Raji (cell line): ENCODE results near the gene SNAP25.

Experiments used
- POLR2A ChIP-seq: IDR thresholded peaks from 2 replicates; pipeline ENCODE4 v1.6.1; 2011; ENCODE audit warnings: low read depth, low read length, control low read depth; ENCODE audit not compliant: insufficient read depth

SNAP25 gene

DNA sequence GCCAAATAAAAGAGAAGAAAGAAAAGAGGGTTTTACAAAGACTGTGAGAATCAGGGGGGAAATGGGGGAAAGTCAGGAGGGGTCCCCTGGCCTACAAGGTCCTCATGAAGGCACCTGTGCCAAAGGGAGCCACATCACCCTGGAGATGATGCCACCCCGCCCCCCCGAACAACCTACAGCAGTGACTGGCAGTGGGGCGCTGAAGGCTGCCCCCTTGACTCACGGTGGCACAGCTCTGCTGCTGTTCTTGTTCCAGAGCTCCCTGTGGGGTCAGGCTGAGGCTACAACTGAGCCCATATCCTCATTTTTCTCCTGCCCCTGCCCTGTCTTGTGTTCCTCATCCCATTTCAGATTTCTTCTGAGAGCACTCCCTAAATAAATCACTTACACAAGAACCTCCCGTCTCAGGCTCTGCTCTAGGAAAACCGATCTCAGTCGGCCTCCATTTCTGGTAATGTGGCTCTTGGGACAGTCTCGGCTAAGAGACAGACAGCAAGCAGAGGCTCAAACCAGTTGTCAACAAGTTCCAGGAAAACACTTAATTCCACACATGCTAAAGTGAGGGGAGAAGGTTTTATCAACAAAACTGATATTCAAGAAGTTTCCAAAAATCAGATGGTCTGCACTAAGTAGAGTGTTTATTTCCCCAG, 105.7 kb downstream of the SNAP25 start:
- TF ChIP-seq POLR2A, result no peak

DNA sequence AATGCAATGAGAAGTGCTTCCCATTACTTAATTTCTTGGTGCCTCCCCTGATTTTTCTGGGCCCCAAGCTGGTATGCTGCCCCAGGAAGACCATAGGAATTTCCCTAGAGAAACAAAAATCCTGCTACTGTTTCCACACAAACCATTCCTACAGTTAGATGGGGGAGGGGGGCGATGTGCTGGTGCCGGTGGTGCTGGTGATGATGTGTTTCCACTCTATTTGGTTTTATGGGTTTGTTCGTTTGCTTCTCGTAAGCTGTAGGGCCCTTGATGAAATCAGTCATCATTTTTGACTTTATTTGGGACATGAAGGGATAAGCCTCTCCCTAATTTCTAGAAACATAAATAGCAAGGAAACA, 110.2 kb downstream of the SNAP25 start:
- no peak for TF ChIP-seq POLR2A

DNA sequence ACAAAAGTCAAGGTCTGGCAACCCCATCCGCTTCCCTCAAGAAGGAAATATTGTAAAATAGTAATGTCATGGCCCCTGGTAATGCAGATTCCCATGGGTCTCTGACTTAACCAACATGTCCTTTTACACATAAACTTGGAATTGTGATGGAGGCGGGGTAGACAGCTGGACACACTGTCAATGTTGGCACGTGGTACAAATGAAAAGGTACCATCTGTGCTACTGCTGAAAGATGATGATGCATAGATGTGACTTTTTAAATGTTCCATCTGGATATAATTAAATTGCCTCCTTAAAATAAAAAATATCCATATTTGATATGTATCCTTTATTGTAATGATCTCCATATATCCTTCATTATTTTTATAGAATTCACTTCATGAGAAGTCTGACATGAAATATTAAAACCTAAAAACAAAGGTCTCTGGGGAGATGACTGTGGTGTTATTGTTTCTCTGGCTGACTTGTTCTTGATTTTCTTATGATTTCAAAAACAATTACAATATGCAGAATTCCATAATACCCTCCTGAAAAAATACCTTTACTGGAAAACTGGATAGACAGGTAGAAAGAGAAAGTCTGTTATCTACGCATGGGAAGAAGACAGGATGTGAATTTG, 110.9 kb downstream of the SNAP25 start:
- no peak for TF ChIP-seq POLR2A

DNA sequence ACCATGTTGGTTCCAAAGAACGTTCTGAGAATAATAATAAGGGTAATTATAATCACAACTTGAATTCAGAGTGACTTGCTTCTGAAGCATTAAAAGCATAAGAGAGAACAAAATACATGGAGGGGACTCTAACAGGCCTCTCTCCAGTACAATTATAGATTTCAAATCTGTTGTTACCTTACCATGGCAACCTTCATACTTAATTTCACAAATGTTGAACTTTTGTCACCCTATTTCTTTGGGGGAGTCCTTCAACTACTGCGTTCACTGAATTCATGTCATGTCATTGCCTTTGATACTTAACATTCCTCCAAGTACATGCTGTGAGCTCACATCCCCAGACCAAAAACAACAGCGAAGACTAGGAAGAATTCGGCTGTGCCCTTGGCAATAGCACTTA, 111.4 kb downstream of the SNAP25 start:
- TF ChIP-seq POLR2A, result no peak

DNA sequence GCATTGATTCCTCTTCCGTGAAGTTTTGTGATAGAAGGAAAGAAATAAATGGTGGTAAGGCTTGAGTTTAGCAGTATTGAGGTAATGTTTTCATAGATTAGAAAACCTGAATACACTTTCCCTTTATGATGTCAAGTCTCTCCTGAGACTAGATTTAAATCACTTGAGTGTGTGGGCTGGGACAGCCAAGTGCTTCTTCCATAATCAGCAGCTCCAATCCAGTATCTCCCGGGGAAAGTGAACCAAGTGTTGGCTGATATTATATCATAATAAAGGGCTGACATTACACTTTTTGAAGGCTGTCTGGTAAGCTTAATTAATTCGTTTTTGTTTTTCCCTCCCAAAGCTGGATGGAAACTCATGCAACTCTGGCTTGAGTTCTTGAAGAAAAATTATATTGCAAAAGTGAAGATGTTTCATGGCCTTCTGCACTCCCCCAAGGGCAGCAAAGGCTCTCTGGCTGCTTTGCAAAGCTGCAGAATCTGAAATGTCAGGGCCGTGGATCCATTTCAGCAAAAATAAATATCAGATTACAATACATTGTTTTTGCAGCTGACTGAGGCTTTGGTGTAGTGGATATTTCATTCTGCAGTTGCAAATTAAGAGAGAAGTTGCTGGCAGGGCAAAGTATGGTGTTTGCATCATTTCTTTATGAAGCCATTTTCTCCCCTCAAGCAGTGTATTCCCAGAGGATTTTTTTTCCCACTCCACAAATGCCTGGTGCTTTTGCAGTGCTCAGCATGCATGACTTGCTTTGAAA, 114.2 kb downstream of the SNAP25 start:
- TF ChIP-seq POLR2A, result no peak

DNA sequence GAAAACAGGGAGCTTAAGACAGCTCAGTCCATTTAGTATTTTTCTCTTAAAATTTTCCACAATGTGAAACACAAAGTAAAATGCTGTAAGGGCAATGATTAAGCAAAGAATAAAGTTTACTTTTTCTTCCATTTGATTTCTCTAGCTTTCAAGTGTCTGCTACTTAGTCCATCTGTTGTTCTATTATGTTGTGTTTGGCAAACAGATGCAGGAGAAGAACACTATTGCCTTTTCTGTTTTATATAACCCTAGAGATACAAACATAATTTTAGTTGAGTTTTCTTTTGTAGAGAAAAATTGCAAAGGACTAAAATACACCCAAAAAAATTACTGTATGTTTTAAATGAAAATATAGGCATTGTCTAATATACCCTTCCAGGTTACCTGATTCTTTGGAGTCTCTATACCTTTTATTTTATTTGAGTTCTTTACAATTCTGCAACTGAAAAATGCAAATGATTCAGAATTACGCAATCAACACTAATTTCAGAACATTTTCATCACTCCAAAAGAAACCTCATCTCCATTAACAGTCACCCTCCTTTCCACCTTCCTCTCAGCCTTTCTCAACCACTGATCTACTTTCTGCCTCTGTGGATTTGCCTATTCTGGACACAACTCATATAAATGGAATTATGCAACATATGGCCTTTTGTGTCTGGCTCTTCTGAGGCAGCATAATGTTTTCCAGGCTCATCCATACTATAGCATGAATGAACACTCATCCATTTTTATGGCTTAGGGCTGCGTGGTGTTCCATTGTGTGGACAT, 118.5 kb downstream of the SNAP25 start:
- TF ChIP-seq POLR2A, result no peak

DNA sequence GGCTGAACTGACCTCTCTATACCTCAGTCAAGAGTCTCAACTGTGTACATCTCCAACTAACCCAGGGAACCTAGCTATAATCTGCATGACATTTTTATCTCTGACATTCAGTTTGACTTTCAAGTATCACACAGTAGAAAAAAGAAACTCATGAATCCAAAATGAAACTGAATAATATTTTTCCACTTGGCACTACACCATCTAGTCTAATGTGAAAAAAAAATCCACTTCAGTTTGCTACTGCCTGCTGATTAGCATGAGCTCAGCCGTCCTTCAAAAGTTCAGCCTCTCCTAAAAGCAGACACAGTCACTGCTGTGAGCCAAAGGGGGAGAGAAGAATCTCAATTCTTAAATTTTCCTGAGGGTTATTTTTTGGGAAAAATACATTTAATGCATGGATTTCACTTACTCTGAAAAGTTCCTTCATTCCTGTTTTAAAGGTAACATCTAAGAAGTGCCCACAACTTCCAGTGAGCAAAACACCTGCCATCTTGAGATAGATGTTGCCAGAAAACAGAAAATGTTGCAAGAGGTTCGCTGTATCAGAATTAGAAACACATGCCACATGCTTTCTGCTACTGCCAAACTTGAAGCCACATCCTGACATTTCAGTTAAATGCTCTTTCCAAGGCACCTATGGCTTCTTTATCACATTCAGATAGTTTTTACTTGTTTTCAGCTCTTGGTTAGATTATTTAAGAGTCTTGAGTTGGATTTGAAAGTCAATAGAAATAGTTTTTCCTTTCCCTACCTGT, 120.0 kb downstream of the SNAP25 start:
- no peak for TF ChIP-seq POLR2A

DNA sequence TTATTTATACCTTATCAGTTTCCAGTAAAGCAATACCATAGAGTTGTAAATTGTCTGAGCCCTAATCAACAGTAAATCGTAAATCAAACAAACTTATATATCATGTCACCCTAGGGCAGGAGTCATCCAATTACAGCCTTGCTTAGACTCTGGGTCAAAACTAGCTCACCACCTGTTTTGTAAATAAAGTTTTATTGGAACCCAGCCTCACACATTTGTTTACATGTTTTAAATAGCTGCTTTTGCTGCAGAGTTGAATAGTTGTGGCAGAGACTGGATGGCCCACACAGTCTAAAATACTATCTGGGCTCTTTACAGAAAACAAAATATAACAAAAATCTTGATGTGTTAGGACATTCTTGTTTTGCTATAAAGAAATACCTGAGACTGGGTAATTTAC, 121.0 kb downstream of the SNAP25 start:
- TF ChIP-seq POLR2A, result no peak

DNA sequence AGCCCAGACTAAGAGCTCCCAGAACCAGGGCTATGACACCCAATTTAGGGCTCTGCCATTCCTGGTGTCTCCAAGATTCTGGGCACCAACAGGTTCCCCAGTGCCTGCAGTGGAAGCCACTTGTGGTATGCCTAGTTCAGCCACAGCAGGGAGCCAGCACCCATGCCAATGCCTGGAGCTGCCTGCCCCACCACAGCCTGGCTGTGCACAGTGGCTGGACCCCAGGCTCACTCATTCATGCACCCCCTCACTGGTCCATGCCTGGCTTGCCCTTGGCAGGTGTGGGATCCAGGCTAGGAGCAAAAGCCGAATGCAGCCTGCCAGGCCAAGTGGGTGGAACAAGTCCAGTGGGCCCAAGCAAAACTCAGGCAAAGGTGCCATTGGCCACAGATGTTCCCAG, 123.5 kb downstream of the SNAP25 start:
- TF ChIP-seq POLR2A, result no peak

DNA sequence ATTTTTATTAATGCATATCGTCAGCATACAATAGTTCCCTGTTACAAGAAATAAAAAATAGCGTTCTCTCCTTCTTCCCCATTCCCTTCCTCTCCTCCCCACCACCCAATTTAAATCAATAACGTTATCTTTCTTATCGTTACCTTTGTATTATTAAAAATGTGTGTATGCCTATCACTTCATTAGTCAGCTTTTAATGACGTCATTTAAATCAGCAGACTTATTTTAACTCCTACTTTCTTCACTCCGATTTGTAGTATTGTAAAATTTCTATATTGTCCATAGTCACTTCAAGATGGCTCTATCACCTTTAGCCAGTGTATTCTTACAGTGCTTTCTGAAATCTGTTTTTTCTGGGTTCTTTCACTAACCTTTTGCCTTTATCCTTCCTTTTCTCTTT, 126.3 kb downstream of the SNAP25 start:
- TF ChIP-seq POLR2A, result no peak

DNA sequence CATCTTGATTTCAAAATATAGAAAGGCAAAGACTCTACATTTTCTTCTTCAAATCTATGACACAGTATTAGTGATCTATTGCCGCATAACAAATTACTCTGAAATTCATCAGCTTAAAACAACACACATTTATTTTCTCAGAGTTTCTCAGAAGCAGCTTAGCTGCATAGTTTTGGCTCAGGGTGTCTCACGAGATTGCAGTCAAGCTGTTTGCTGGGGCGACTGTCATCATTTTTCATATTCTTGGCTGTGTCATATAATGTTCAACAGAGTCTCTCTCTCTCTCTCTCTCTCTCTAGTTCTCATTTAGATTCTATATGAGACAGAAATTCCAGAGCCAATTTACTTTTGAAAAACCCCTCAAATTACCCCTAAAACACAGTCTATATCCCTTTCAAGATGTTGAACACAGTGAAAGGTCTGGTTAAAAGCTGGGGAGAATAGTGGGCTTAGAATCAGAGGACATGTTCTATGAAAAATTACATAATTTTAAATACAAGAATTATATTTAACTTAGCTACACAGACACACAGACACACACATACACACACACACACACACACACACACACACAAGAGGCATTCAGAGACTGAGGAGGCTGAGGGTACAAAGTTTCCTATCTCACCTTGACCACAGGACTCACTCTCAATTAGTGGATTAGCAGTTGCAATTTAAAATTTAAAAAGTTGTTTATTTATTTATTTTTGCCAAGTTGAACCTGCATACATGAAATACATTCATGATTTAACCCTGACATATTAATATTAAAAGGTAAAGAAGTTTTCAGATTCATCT, 128.7 kb downstream of the SNAP25 start:
- no peak for TF ChIP-seq POLR2A

DNA sequence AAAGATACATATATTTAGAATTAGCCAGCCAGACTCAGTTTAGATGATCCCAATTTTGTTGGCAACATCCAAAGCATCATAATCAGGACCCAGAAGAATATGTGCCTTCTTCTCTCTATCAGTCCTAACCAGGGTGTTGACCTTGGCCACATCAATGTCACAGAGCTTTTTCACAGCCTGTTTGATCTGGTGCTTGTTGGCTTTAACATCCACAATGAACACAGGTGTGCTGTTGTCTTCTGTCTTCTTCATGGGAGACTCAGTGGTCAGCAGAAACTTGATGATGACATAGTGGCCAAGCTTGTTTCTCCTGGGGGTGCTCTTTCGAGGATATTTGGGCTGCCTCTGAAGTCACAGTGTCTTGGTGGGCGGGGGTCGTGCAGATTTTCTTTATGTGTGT, 130.5 kb downstream of the SNAP25 start:
- no peak for TF ChIP-seq POLR2A

DNA sequence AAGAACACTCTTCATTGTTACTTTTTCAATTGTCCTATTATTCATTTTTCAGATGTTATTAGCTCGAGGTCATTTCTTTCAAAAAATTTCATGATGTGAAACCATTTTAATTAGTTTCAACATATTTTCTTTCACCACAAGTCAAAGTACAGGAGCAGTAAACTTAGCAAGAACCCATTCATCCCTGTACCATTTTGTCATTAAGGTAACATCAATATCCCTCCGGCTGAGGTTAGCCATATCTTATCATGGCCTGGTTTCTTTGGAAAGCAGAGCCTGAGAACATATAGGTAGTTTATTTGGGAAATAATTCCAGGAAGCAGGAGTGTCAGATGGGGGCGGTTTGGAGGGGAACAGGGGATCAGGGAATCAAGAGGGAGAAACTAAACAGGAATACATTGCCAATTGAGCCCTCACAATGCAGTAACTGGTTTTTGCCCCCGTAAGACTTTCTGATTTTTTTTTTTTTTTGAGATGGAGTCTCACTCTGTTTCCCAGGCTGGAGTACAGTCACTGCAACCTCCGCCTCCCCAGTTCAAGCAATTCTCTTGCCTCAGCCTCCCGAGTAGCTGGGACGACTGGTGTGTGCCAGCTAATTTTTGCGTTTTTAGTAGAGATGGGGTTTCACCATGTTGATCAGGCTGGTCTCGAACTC, 131.7 kb downstream of the SNAP25 start:
- no peak for TF ChIP-seq POLR2A

DNA sequence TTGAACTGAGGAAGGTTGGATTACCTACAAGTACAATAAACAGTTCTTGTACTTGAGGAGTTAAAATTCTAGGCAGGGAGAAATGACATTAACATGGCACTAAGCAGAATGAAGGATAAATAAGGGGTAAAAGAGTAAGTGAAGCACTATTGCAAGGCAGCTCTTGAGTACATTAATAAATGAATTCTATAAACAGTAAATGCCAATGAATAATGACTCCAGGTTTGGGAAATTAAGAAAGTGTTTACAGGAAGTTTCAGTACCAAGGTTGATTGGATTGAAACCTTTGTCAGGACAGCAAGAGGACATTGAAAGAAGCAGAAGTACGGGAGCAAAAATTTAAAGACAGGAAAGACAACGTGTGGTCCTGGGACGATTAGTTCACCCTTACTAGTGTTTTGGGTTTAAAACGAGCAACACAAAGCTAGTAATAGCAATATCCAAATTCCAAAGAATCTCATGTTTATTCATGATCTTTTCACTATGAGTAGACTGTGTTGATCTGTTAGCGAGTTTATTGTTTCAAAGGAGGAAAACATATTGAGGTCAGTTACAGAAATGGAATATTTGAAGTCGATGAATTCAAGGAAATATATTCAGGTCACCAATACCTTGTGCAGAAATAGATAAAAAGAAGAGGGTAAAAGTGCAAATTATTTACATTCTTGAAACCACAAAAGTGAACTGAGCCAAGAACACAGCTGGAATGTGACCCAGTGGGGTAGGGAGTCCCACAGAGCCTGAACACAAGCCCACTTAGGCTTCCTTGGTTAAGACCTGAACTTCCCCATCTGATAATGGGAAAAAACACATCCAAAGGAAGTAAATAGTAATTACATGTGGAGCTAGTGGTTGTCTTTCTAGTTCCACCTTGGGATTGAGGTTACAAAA, 134.5 kb downstream of the SNAP25 start:
- no peak for TF ChIP-seq POLR2A
